Keratinocyte (primary cell): Measurements from ENCODE around the gene EPHA6. TPM values are rescaled to one million over a fixed set of nuclear protein-coding genes. Genes with fewer than 3 reads are reported as not detected.

ENCODE experiments used
- DNase-seq: peaks from one replicate; pipeline ENCODE4 v3.0.0-alpha.2; 2011; ENCODE audit warnings: low read depth, missing footprints, low spot score
- FAIRE-seq: peaks from 2 replicates; lab custom pipeline; 2011; peaks lifted over from hg19 to GRCh38; lab: Jason Lieb, UNC
- H2AFZ ChIP-seq: 2 replicates; pipeline ENCODE4 v1.6.0; 2012; ENCODE audit warnings: low read length, control low read depth, inconsistent platforms; ENCODE audit not compliant: control insufficient read depth
- H3K27ac ChIP-seq: 2 replicates; pipeline ENCODE4 v1.5.1; 2011; ENCODE audit warnings: low read length; ENCODE audit not compliant: control insufficient read depth, insufficient read depth
- H3K27me3 ChIP-seq: 3 replicates; pipeline ENCODE4 v1.6.0; 2011; ENCODE audit warnings: low read length; ENCODE audit not compliant: control insufficient read depth, insufficient read depth; ENCODE audit errors: extremely low read depth
- H3K36me3 ChIP-seq, 2 experiments: 2 replicates in 1 of 2; 3 replicates in 1 of 2; pipeline ENCODE4 v1.5.1; 2011; ENCODE audit warnings: low read length in 2 of 2, mild to moderate bottlenecking in 1 of 2; ENCODE audit not compliant: control insufficient read depth in 2 of 2, insufficient read depth in 2 of 2; ENCODE audit errors: extremely low read depth in 1 of 2
- H3K4me1 ChIP-seq: 3 replicates; pipeline ENCODE4 v1.5.1; 2011; ENCODE audit warnings: low read length; ENCODE audit not compliant: control insufficient read depth, insufficient read depth; ENCODE audit errors: extremely low read depth
- H3K4me2 ChIP-seq: 3 replicates; pipeline ENCODE4 v1.6.0; 2011; ENCODE audit warnings: low read depth, low read length; ENCODE audit not compliant: control insufficient read depth, insufficient read depth; ENCODE audit errors: extremely low read depth
- H3K4me3 ChIP-seq, 3 experiments: fragments of 200-600 bp in 1 of 3; sonication (generic) in 1 of 3; 2 replicates in 2 of 3; 3 replicates in 1 of 3; pipeline ENCODE4 v1.5.1; 2011 to 2016; ENCODE audit warnings: low read length in 3 of 3, mild to moderate bottlenecking in 3 of 3, control low read depth in 2 of 3, inconsistent platforms in 1 of 3, low read depth in 1 of 3, mixed read lengths in 1 of 3, mixed run types in 1 of 3, moderate library complexity in 1 of 3; ENCODE audit not compliant: control insufficient read depth in 2 of 3, insufficient read depth in 2 of 3; ENCODE audit errors: extremely low read depth in 1 of 3
- H3K79me2 ChIP-seq: 2 replicates; pipeline ENCODE4 v1.6.0; 2012; ENCODE audit warnings: low read length; ENCODE audit not compliant: control insufficient read depth, insufficient read depth
- H3K9ac ChIP-seq: 3 replicates; pipeline ENCODE4 v1.6.0; 2011; ENCODE audit warnings: low read length; ENCODE audit not compliant: control insufficient read depth, insufficient read depth; ENCODE audit errors: extremely low read depth
- H3K9me1 ChIP-seq: 3 replicates; pipeline ENCODE4 v1.6.0; 2011; ENCODE audit warnings: low read length; ENCODE audit not compliant: control insufficient read depth, insufficient read depth; ENCODE audit errors: extremely low read depth
- H3K9me3 ChIP-seq: 2 replicates; pipeline ENCODE4 v1.5.1; 2012; ENCODE audit warnings: low read depth, low read length; ENCODE audit not compliant: control insufficient read depth
- H4K20me1 ChIP-seq: 3 replicates; pipeline ENCODE4 v1.6.0; 2011; ENCODE audit warnings: low read length; ENCODE audit not compliant: control insufficient read depth, insufficient read depth; ENCODE audit errors: extremely low read depth
- CTCF ChIP-seq, 3 experiments: IDR thresholded peaks in 1 of 3; conservative IDR thresholded peaks in 1 of 3; optimal IDR thresholded peaks in 1 of 3; 2 replicates in 2 of 3; 3 replicates in 1 of 3; pipeline versions ENCODE3 to v1.5.1; 2011; ENCODE audit warnings: low read length in 3 of 3, mild to moderate bottlenecking in 3 of 3, moderate library complexity in 2 of 3, control low read depth in 1 of 3, inconsistent platforms in 1 of 3; ENCODE audit not compliant: insufficient read depth in 2 of 3; ENCODE audit errors: extremely low read depth in 1 of 3
- EZH2 ChIP-seq: IDR thresholded peaks from one replicate; pipeline ENCODE4 v1.6.1; 2012; ENCODE audit warnings: inconsistent platforms, mild to moderate bottlenecking, low read length, moderate library complexity
- dilution Hi-C: fragments of 300-500 bp; cut with MboI; formaldehyde crosslinking; loops from one replicate; pipeline ENCODE4 v1.7.0; 2020; ENCODE audit warnings: low sequenced_read_pairs; ENCODE audit not compliant: extremely low pct_ligation_motif_present
- polyA plus RNA-seq, 5 experiments: library from polyadenylated mRNA; depleted of rRNA in 3 of 5; stranded (reverse) in 3 of 5; stranded (forward) in 1 of 5; unstranded in 1 of 5; fragments of >200 nt; gene quantifications; 1 replicate in 1 of 5; 2 replicates in 3 of 5; 3 replicates in 1 of 5; pipeline versions ENCODE4 v1.2.1 to v1.2.3, GENCODE V29; 2011 to 2012; ENCODE audit warnings: missing spikeins in 2 of 5, low read depth in 1 of 5, low replicate concordance in 1 of 5

Gene EPHA6
- polyA plus RNA-seq, 1 donor (not counting 4 experiments of a cell fraction or from before 2014, with no cell fraction given), result not detected

GRCh38 chr3:96966181-96966929 is 152.0 kb downstream of the EPHA6 start:
- peak overlapping the region; percentile 51 for H3K4me2 ChIP-seq
- FAIRE-seq, result peak; percentile 26
- TF ChIP-seq EZH2 (no peak), CTCF (optimal IDR thresholded peaks at IDR 0.05 in 1 of 3, IDR thresholded peaks at IDR 0.05 in 1 of 3, conservative IDR thresholded peaks at IDR 0.05 in 1 of 3; ENCODE audit: extremely low read depth in 1 of 3, insufficient read depth in 2 of 3, low read length in 3 of 3) (no peak)
- no peak overlapping the region for H3K4me3 ChIP-seq
- dilution Hi-C loops, result no loop called here
- no peaks in the 10 kb centered on the region for H3K36me3 ChIP-seq
- no peaks in the 10 kb centered on the region for H3K79me2 ChIP-seq
- H2AFZ ChIP-seq, result no peak overlapping the region
- H3K4me1 ChIP-seq, result peaks cover 23% of the 10 kb centered on the region
- peak overlapping the region; percentile 15 for H3K27ac ChIP-seq
- H3K9ac ChIP-seq, result no peak overlapping the region
- H3K9me3 ChIP-seq, result no peaks in the 10 kb centered on the region
- no peak for DNase-seq
- H3K9me1 ChIP-seq, result no peaks in the 10 kb centered on the region
- H3K27me3 ChIP-seq, result no peaks in the 10 kb centered on the region
- no peaks in the 10 kb centered on the region for H4K20me1 ChIP-seq

- H3K9me1 ChIP-seq, result no peaks in the 10 kb centered on the region
- H3K4me3 ChIP-seq, result no peak overlapping the region
- DNase-seq, result no peak
- dilution Hi-C loops, result no loop called here
- H3K27ac ChIP-seq, result peak overlapping the region; percentile 52
- H3K9ac ChIP-seq, result no peak overlapping the region
- no peaks in the 10 kb centered on the region for H3K36me3 ChIP-seq
- no peaks in the 10 kb centered on the region for H4K20me1 ChIP-seq
- peak; percentile 55 for FAIRE-seq
- H3K4me1 ChIP-seq, result peaks cover 14% of the 10 kb centered on the region
- H3K79me2 ChIP-seq, result no peaks in the 10 kb centered on the region
- peak overlapping the region; percentile 49 for H2AFZ ChIP-seq
- no peaks in the 10 kb centered on the region for H3K27me3 ChIP-seq
- TF ChIP-seq CTCF (optimal IDR thresholded peaks at IDR 0.05 in 1 of 3, IDR thresholded peaks at IDR 0.05 in 1 of 3, conservative IDR thresholded peaks at IDR 0.05 in 1 of 3; ENCODE audit: extremely low read depth in 1 of 3, insufficient read depth in 2 of 3, low read length in 3 of 3), result no peak
- TF ChIP-seq EZH2, result no peak
- H3K4me2 ChIP-seq, result no peak overlapping the region
- H3K9me3 ChIP-seq, result no peaks in the 10 kb centered on the region
These were observed 155.8 kb downstream of the EPHA6 start for GRCh38 chr3:96970211-96970610.
